Dendritic cell treated with granulocyte-macrophage colony-stimulating factor and Interleukin-4, amounts not matched to agents 40 ng/mL and 50 ng/mL, for 4 days (primary cell): Measurements from ENCODE around the gene B4GALT1.
"Not testable (repeated sequence)": the region's sequence is repeated elsewhere in the genome, so short reads cannot be mapped to it uniquely, and the experiment has no call there.

Experiments used
- H3K27ac Mint-ChIP-seq: one replicate; pipeline ENCODE4 v1.8.0; 2022; ENCODE audit warnings: mild to moderate bottlenecking, mixed read lengths
- H3K27me3 Mint-ChIP-seq: one replicate; pipeline ENCODE4 v1.8.0; 2022; ENCODE audit warnings: mild to moderate bottlenecking, mixed read lengths
- H3K36me3 Mint-ChIP-seq: one replicate; pipeline ENCODE4 v1.8.0; 2022; ENCODE audit warnings: low read depth, mixed read lengths
- H3K4me1 Mint-ChIP-seq: one replicate; pipeline ENCODE4 v1.8.0; 2022; ENCODE audit warnings: low read depth, mixed read lengths
- H3K4me3 Mint-ChIP-seq: one replicate; pipeline ENCODE4 v1.8.0; 2022; ENCODE audit warnings: mild to moderate bottlenecking, moderate library complexity, mixed read lengths
- H3K9me3 Mint-ChIP-seq: one replicate; pipeline ENCODE4 v1.8.0; 2022; ENCODE audit warnings: mixed read lengths
- intact Hi-C: fragments of 100-400 bp; cut with micrococcal nuclease; formaldehyde crosslinking; loops from one replicate; pipeline ENCODE4 v1.15.0; 2022

Gene B4GALT1

GRCh38 chr9:33175649-33176325, 8.7 kb upstream of the B4GALT1 start:
- Mint-ChIP-seq H3K27me3 (peaks cover 4% of the 10 kb centered on the region), H3K4me3 (no peak overlapping the region), H3K9me3 (no peaks in the 10 kb centered on the region), H3K36me3 (no peaks in the 10 kb centered on the region), H3K27ac (no peak overlapping the region), H3K4me1 (peaks cover 11% of the 10 kb centered on the region)
- intact Hi-C loops: no loop called here

GRCh38 chr9:33172256-33173238, 5.4 kb upstream of the B4GALT1 start:
- no peak overlapping the region for H3K4me3 Mint-ChIP-seq

GRCh38 chr9:33170464-33171415, 3.6 kb upstream of the B4GALT1 start:
- Mint-ChIP-seq H3K9me3 (no peaks in the 10 kb centered on the region), H3K4me3 (no peak overlapping the region), H3K27ac (peak overlapping the region; percentile 96), H3K36me3 (peaks cover 16% of the 10 kb centered on the region), H3K27me3 (no peaks in the 10 kb centered on the region), H3K4me1 (peaks cover 37% of the 10 kb centered on the region)
- intact Hi-C loops: no loop called here

More at GRCh38 chr9:33172256-33173238, 5.4 kb upstream of the B4GALT1 start:
- intact Hi-C loops: no loop called here
- no peaks in the 10 kb centered on the region for H3K9me3 Mint-ChIP-seq
- peak overlapping the region; percentile 55 for H3K27ac Mint-ChIP-seq
- peaks cover 3% of the 10 kb centered on the region for H3K36me3 Mint-ChIP-seq
- no peaks in the 10 kb centered on the region for H3K27me3 Mint-ChIP-seq
- H3K4me1 Mint-ChIP-seq: peaks cover 39% of the 10 kb centered on the region

- Mint-ChIP-seq H3K4me1 (peaks cover 50% of the 10 kb centered on the region), H3K27me3 (no peaks in the 10 kb centered on the region), H3K9me3 (no peaks in the 10 kb centered on the region), H3K27ac (peak overlapping the region; percentile 96), H3K4me3 (no peak overlapping the region), H3K36me3 (peaks cover 30% of the 10 kb centered on the region)
- intact Hi-C loops: loop anchor here (2.0 to 5.0 kb wide), 2 partner anchors 52 to 86 kb away; no protein-coding TSS in a partner anchor
These were observed 1.9 kb upstream of the B4GALT1 start for GRCh38 chr9:33168941-33169544.

- no peaks in the 10 kb centered on the region for H3K9me3 Mint-ChIP-seq
- H3K27ac Mint-ChIP-seq: peak overlapping the region; percentile 96
- H3K4me3 Mint-ChIP-seq: peak overlapping the region; percentile 81
- H3K27me3 Mint-ChIP-seq: no peaks in the 10 kb centered on the region
- peaks cover 60% of the 10 kb centered on the region for H3K4me1 Mint-ChIP-seq
- intact Hi-C loops: loop anchor here (1.0 to 5.0 kb wide), 4 partner anchors 9 to 97 kb away; partner anchors contain the start of genes BAG1 and CHMP5
- H3K36me3 Mint-ChIP-seq: peaks cover 37% of the 10 kb centered on the region
These were observed 881 bp upstream of the B4GALT1 start for GRCh38 chr9:33167972-33168461.

DNA sequence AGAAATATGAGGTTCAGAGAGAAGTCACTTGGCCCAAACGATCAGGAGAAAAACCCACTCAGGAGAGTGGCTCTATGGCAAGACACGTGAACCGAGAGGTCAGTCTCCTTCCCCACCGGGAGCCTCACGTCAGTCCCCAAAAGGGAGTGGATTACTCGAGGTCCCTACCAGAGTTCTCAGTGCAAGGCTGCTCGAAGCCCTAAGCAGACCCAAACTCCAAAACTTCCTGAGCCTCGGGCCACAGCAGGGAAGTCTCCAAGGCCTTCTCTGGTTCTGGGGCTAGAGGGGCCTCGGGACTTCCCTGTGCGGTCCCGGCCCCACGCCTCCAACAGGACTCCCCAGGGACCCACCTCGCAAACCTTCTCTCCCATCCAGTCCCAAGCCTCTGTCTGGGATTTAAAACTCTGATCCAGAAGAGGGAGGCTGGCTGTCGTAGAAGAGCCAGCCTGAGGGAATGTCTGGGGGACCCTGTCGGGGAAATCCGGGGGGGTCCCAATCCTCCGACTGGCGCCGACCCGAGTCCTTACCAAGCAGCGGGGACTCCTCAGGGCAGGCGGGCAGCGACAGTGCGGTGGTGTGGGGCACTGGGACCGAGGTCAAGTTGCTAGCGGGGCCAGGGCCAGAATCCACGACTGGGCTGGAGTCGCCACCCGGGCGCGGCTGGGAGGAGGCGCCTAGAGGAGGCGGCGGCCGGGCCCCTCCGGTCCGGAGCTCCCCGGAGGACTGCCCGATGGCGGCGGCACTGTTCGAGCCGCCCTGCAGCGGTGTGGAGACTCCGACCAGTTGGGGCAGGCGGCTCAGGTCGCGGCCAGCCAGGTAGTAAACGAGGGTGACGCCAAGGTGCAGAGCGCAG, 679 bp downstream of the B4GALT1 start:
- peak overlapping the region; percentile 96 for H3K27ac Mint-ChIP-seq
- intact Hi-C loops: loop anchor here (1.0 to 5.0 kb wide), 3 partner anchors 7 to 98 kb away; partner anchors contain the start of genes BAG1 and CHMP5
- H3K4me3 Mint-ChIP-seq: peak overlapping the region; percentile 91
- H3K9me3 Mint-ChIP-seq: no peaks in the 10 kb centered on the region
- peaks cover 76% of the 10 kb centered on the region for H3K4me1 Mint-ChIP-seq
- H3K27me3 Mint-ChIP-seq: no peaks in the 10 kb centered on the region
- peaks cover 45% of the 10 kb centered on the region for H3K36me3 Mint-ChIP-seq

DNA sequence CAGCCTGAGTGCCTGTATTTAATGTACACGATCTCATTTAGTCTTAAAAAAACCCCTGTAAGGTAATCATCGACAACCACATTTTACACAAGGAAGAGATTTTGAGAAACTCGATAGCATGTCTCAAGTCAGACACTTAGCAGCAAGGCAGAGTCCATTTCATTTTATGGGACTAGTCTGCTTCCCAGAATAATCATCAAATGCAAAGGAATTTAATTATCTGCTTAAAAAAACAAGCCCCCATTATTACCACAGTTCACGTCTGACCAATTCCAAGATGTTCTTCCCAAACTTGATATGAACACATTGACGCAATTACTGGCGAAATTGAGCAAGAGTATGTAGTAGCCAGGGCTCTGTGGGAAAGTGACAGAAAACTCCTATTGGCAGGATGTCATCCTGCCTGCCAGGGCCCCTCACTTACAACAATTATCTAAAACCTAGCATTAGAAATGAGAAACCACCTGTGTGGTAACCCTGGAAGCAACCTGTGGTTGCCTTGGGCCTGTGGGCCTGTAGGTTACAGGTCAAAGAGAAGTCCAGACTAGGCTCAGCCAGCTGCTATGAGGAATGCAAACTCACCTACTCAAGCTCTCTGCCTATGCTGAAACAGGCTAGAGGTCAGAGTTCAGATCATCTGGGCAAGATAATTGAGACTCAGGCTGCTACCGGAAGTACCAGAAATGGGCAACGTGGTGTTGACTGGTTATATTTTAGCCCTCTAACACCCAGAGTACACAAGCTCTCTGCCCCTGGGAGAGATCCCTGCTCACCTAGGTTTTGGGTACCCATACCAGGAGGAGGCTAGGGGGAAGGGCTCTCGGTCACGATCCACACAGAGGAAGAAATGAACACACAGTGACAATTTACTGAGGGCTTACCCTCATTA, 1.6 kb downstream of the B4GALT1 start:
- H3K27ac Mint-ChIP-seq: peak overlapping the region; percentile 96
- no peaks in the 10 kb centered on the region for H3K9me3 Mint-ChIP-seq
- H3K27me3 Mint-ChIP-seq: no peaks in the 10 kb centered on the region
- H3K4me1 Mint-ChIP-seq: peaks cover 77% of the 10 kb centered on the region
- peaks cover 51% of the 10 kb centered on the region for H3K36me3 Mint-ChIP-seq
- H3K4me3 Mint-ChIP-seq: peak overlapping the region; percentile 91
- intact Hi-C loops: loop anchor here (2.0 to 5.0 kb wide), 2 partner anchors 48 to 99 kb away; partner anchors contain the start of genes BAG1 and CHMP5

DNA sequence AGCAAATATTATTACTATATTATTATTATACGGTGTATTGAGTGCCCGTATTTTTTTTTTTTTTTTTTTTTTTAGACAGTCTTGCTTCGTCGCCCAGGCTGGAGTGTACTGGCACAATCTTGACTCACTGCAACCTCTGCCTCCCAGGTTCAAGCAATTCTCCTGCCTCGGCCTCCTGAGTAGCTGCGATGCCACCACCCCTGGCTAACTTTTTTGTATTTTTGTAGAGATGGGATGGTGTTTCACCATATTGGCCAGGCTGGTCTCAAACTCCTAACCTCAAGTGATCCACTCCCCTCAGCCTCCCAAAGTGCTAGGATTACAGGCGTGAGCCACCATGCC, 2.2 kb downstream of the B4GALT1 start:
- intact Hi-C loops: loop anchor here (5.0 kb wide), 1 partner anchor 48 kb away; no protein-coding TSS in a partner anchor
- H3K4me3 Mint-ChIP-seq: peak overlapping the region; percentile 91
- H3K27ac Mint-ChIP-seq: peak overlapping the region; percentile 96
- H3K9me3 Mint-ChIP-seq, H3K27me3 Mint-ChIP-seq: not testable (repeated sequence)
- peaks cover 54% of the 10 kb centered on the region for H3K36me3 Mint-ChIP-seq
- H3K4me1 Mint-ChIP-seq: peaks cover 77% of the 10 kb centered on the region

GRCh38 chr9:33164138-33164809, 2.9 kb downstream of the B4GALT1 start:
- Mint-ChIP-seq H3K9me3 (no peaks in the 10 kb centered on the region), H3K4me3 (peak overlapping the region; percentile 91), H3K27ac (peak overlapping the region; percentile 96), H3K27me3 (no peaks in the 10 kb centered on the region), H3K4me1 (peaks cover 81% of the 10 kb centered on the region), H3K36me3 (peaks cover 54% of the 10 kb centered on the region)
- intact Hi-C loops: no loop called here

GRCh38 chr9:33163433-33164137, 3.6 kb downstream of the B4GALT1 start:
- Mint-ChIP-seq H3K4me3 (peak overlapping the region; percentile 91), H3K36me3 (peaks cover 58% of the 10 kb centered on the region), H3K9me3 (no peaks in the 10 kb centered on the region)

More at GRCh38 chr9:33163433-33164137, 3.6 kb downstream of the B4GALT1 start:
- intact Hi-C loops: no loop called here
- Mint-ChIP-seq H3K4me1 (peaks cover 81% of the 10 kb centered on the region), H3K27ac (peak overlapping the region; percentile 96), H3K27me3 (no peaks in the 10 kb centered on the region)
